Thyroid gland (tissue), 4 donors: Measurements from ENCODE around the gene NRIP1. TPM values are rescaled to one million over a fixed set of nuclear protein-coding genes. Genes with fewer than 3 reads are reported as not detected.

Source experiments
- DNase-seq, 2 donors: peaks; one replicate each; pipeline ENCODE4 v3.0.0-alpha.2; 2019
- H3K27ac ChIP-seq, 3 donors: fragments of 200-600 bp; sonication (generic); 1 replicate in 2 of 3; 2 replicates in 1 of 3; pipeline ENCODE4 v1.5.1; 2016 to 2019; ENCODE audit warnings: mild to moderate bottlenecking in 1 of 3, moderate library complexity in 1 of 3
- H3K27me3 ChIP-seq: fragments of 200-600 bp; sonication (generic); one replicate; pipeline ENCODE4 v1.5.1; 2019
- H3K36me3 ChIP-seq, 2 donors: fragments of 200-600 bp; sonication (generic); one replicate each; pipeline ENCODE4 v1.5.1; 2016 to 2019
- H3K4me1 ChIP-seq, 2 donors: fragments of 200-600 bp; sonication (generic); one replicate each; pipeline ENCODE4 v1.5.1; 2017 to 2019
- H3K4me3 ChIP-seq, 3 donors: fragments of 200-600 bp; sonication (generic); replicated peaks in 1 of 3; 1 replicate in 2 of 3; 2 replicates in 1 of 3; pipeline ENCODE4 v1.5.1; 2016; ENCODE audit warnings: mild to moderate bottlenecking in 1 of 3
- H3K9me3 ChIP-seq: fragments of 200-600 bp; sonication (generic); one replicate; pipeline ENCODE4 v1.5.1; 2017
- CTCF ChIP-seq, 6 experiments: fragments of 200-600 bp in 3 of 6; fragments of 450-650 bp in 3 of 6; sonication (generic) in 3 of 6; IDR thresholded peaks; one replicate each; pipeline ENCODE4 v1.5.1; 2016 to 2019; ENCODE audit warnings: antibody characterized with exemption in 6 of 6, mild to moderate bottlenecking in 2 of 6, inconsistent platforms in 1 of 6, moderate library complexity in 1 of 6
- POLR2A ChIP-seq, 2 donors: fragments of 450-650 bp; IDR thresholded peaks; one replicate each; pipeline ENCODE4 v1.6.1; 2017; ENCODE audit warnings: antibody characterized with exemption in 2 of 2, mild to moderate bottlenecking in 2 of 2, moderate library complexity in 1 of 2
- WGBS, 2 donors: methylation state at CpG; one replicate each; pipeline ENCODE4 v1.1.5; 2017; 5-methylcytosine and 5-hydroxymethylcytosine counted together
- intact Hi-C: fragments of 100-400 bp; cut with DNase I; formaldehyde crosslinking; loops from one replicate; pipeline ENCODE4 v1.15.1; 2023
- total RNA-seq, 4 donors: library from RNA; depleted of rRNA; stranded (reverse); fragments of >200 nt; gene quantifications; one replicate each; pipeline ENCODE4 v1.2.3, GENCODE V29; 2016

The NRIP1 gene
- total RNA-seq, 4 donors from 2014 or later: 19.4 to 37.5 (median 28.2) TPM

DNA sequence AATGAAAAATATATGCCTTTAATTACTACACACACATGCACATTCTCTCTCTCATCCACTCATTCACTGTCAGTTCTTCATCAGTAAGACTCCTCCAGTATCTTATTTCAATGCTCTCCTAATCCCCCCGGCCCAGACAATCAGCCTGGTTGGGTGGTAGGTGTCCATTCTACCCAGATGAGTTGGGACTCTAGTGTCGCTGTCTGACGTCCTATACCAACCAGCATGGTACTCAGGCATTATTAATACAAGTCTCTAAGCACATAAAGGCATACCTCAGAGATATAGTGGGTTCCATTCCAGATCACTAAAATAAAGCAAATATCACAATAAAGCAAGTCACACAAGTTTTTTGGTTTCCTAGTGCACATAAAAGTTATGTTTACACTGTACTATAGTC is 19.8 kb downstream of the NRIP1 start:
- H3K27ac ChIP-seq: no peak overlapping the region
- DNase-seq: no peak
- peaks cover 0 to 5% of the 10 kb centered on the region in 2 donors for H3K4me1 ChIP-seq
- no peak overlapping the region for H3K4me3 ChIP-seq
- H3K9me3 ChIP-seq: no peaks in the 10 kb centered on the region
- no peak for TF ChIP-seq CTCF (IDR thresholded peaks at IDR 0.05)
- TF ChIP-seq POLR2A (IDR thresholded peaks at IDR 0.05): no peak
- H3K27me3 ChIP-seq: no peaks in the 10 kb centered on the region
- H3K36me3 ChIP-seq: no peaks in the 10 kb centered on the region
- intact Hi-C loops: no loop called here
- 96% methylated on average over 3 of the region's 3 CpGs for WGBS, 2 donors

GRCh38 chr21:15042531-15042930 is 22.3 kb downstream of the NRIP1 start:
- no peaks in the 10 kb centered on the region for H3K27me3 ChIP-seq
- H3K4me3 ChIP-seq: no peak overlapping the region
- no peaks in the 10 kb centered on the region for H3K36me3 ChIP-seq
- no peak overlapping the region for H3K27ac ChIP-seq
- intact Hi-C loops: no loop called here
- H3K9me3 ChIP-seq: no peaks in the 10 kb centered on the region
- no peak for DNase-seq
- no peaks in the 10 kb centered on the region for H3K4me1 ChIP-seq
- no peak for TF ChIP-seq CTCF (IDR thresholded peaks at IDR 0.05)
- no peak for TF ChIP-seq POLR2A (IDR thresholded peaks at IDR 0.05)

DNA sequence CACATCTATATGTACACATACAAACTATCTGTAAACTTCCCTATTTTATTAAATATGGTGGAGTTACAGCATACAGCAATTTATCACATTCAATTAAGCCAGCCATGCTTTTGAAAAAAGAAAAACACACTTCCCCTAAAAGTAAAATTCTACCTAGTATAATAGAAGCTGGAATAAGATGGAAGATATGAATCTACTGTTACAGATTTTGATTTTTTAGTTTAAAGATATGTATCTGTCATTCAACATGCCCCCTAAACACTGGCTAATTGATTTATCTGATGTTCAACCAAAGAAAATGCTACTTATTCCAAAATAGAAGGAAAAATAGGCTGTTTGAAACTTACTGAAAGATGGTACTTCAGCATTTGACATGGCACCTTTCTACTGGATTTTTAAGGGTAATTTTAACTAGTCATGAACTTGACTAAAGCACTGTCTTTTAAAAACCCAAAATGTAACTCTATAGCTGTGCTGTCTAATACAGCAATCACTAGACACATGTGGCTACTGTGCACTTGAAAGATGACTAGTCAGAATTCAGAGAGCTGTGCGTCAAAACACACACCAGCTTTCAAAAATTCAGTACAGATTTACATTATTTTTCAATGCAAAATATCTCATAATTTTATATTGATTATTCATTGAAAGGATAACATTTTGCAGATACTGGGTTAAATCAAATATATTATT is 25.0 kb downstream of the NRIP1 start:
- intact Hi-C loops: no loop called here
- H3K9me3 ChIP-seq: no peaks in the 10 kb centered on the region
- 94 to 95% methylated on average over 1 of the region's 1 CpG for WGBS, 2 donors

GRCh38 chr21:15037900-15038293 is 26.9 kb downstream of the NRIP1 start:
- no peak overlapping the region for H3K4me3 ChIP-seq
- no peaks in the 10 kb centered on the region for H3K9me3 ChIP-seq
- intact Hi-C loops: no loop called here
- H3K36me3 ChIP-seq: no peaks in the 10 kb centered on the region
- no peaks in the 10 kb centered on the region for H3K27me3 ChIP-seq
- DNase-seq: no peak
- WGBS, 2 donors: 93 to 96% methylated on average over 1 of the region's 1 CpG
- no peak for TF ChIP-seq CTCF (IDR thresholded peaks at IDR 0.05)
- TF ChIP-seq POLR2A (IDR thresholded peaks at IDR 0.05): no peak
- H3K4me1 ChIP-seq: peaks cover 0 to 10% of the 10 kb centered on the region in 2 donors
- H3K27ac ChIP-seq: no peak overlapping the region

More for the DNA sequence above, 25.0 kb downstream of the NRIP1 start:
- TF ChIP-seq POLR2A (IDR thresholded peaks at IDR 0.05) (no peak), CTCF (IDR thresholded peaks at IDR 0.05) (no peak)
- no peaks in the 10 kb centered on the region for H3K4me1 ChIP-seq
- H3K27ac ChIP-seq: no peak overlapping the region
- H3K27me3 ChIP-seq: no peaks in the 10 kb centered on the region
- no peak overlapping the region for H3K4me3 ChIP-seq
- no peak for DNase-seq
- H3K36me3 ChIP-seq: no peaks in the 10 kb centered on the region

GRCh38 chr21:15037095-15037899 is 27.5 kb downstream of the NRIP1 start:
- TF ChIP-seq POLR2A (IDR thresholded peaks at IDR 0.05) (no peak), CTCF (IDR thresholded peaks at IDR 0.05) (no peak)
- no peak overlapping the region for H3K27ac ChIP-seq
- no peaks in the 10 kb centered on the region for H3K36me3 ChIP-seq
- H3K4me1 ChIP-seq: peaks cover 0 to 10% of the 10 kb centered on the region in 2 donors
- no peak overlapping the region for H3K4me3 ChIP-seq
- DNase-seq: no peak
- no peaks in the 10 kb centered on the region for H3K9me3 ChIP-seq
- intact Hi-C loops: no loop called here
- no peaks in the 10 kb centered on the region for H3K27me3 ChIP-seq
- WGBS, 2 donors: 93 to 97% methylated on average over 5 of the region's 5 CpGs
